HG03159 (cell line): Measurements from ENCODE around the gene PDE3B.
A peak's percentile ranks its signal among the peaks of the same experiment; 100 is the strongest.
"Not testable (repeated sequence)": the region's sequence is repeated elsewhere in the genome, so short reads cannot be mapped to it uniquely, and the experiment has no call there.

Source experiments
- ATAC-seq: cut with Tn5 transposase; IDR thresholded peaks from one replicate; pipeline ENCODE4 v1.9.1; 2021; ENCODE audit warnings: mild to moderate bottlenecking, moderate library complexity; ENCODE audit not compliant: unreplicated experiment

The PDE3B gene

GRCh38 chr11:14643697-14644225 is at the start of gene PDE3B:
TSS of gene PDE3B (plus strand) at chr11:14643804. CDS start at chr11:14644076, 272 bp downstream.
- ATAC-seq: peak; percentile 70

DNA sequence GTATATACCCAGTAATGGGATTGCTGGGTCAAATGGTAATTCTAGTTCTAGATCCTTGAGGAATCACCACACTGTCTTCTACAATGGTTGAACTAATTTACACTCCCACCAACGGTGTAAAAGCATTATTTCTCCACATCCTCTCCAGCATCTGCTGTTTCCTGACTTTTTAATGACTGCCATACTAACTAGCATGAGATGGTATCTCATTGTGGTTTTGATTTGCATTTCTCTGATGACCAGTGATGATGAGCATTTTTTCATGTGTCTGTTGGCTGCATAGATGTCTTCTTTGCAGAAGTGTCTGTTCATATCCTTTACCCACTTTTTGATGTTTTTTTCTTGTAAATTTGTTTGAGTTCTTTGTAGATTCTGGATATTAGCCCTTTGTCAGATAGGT is 48.3 kb upstream of the PDE3B start:
- ATAC-seq: not testable (repeated sequence)

DNA sequence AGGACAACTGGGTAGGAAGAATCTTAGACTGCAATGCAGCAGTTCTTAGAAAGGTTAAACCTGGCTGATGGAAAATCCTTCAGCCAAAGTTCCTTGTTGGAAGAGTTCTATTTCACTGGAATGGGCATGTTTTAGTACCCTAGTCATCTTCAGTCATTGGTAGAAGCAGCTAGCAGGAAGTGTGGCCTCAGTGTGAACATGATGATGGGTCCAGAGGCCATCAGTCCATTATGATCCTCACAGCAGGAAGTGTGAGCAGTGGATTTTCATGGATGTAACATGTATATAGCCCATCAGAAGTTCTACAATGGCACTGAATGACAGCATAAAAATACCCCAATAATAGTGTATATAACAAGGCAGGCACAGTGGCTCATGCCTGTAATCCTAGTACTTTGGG is 35.9 kb upstream of the PDE3B start:
- no peak for ATAC-seq

- ATAC-seq: no peak
These were observed 33.7 kb upstream of the PDE3B start for GRCh38 chr11:14609902-14610301.

DNA sequence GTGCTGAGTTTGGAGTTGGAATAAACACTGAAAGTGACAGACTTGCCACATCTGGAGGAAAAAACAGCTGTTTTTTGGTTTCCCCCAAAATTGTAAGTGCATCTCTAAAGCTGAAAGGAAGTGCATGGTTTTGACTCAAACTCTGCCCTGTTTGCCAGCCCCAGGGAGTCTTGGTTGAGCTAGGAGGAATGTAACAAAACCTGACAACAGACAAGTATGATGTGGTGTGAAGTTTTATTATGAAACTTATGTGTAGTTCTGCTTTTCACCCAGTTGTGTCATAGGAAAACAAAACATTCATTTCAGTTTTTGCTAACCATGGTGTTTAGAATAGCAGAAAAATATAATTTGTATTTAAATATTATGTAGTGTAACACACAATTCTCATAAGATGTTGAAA is 31.7 kb upstream of the PDE3B start:
- no peak for ATAC-seq

GRCh38 chr11:14612694-14613093 is 30.9 kb upstream of the PDE3B start:
- no peak for ATAC-seq

GRCh38 chr11:14614091-14614622 is 29.4 kb upstream of the PDE3B start:
- no peak for ATAC-seq

- no peak for ATAC-seq
These were observed 26.2 kb upstream of the PDE3B start for GRCh38 chr11:14617241-14618027.

GRCh38 chr11:14618060-14618459 is 25.5 kb upstream of the PDE3B start:
- no peak for ATAC-seq

GRCh38 chr11:14619603-14620531 is 23.7 kb upstream of the PDE3B start:
- no peak for ATAC-seq

GRCh38 chr11:14622223-14622954 is 21.2 kb upstream of the PDE3B start:
- ATAC-seq: no peak

DNA sequence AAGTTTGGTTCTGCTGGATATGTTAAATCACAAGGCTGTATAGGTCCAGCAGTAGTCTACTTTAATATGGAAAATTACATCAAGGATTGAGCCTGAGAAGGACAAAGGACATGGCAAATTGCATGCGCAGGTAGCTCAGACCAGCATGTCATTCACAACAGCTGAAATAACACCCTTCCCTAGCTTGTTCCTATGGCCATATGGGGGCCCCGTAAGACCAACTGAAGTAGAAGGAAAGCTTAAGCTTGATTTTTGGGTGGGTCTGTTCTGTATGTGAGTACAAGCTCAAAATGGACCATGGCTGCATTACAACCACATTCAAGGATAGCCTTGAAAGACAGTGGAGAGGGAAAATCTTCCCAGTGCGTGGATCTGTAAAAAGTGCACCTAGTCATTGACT is 20.6 kb upstream of the PDE3B start:
- ATAC-seq: no peak

GRCh38 chr11:14625586-14626205 is 17.9 kb upstream of the PDE3B start:
- peak; percentile 53 for ATAC-seq

GRCh38 chr11:14626650-14627049 is 17.0 kb upstream of the PDE3B start:
- ATAC-seq: no peak

DNA sequence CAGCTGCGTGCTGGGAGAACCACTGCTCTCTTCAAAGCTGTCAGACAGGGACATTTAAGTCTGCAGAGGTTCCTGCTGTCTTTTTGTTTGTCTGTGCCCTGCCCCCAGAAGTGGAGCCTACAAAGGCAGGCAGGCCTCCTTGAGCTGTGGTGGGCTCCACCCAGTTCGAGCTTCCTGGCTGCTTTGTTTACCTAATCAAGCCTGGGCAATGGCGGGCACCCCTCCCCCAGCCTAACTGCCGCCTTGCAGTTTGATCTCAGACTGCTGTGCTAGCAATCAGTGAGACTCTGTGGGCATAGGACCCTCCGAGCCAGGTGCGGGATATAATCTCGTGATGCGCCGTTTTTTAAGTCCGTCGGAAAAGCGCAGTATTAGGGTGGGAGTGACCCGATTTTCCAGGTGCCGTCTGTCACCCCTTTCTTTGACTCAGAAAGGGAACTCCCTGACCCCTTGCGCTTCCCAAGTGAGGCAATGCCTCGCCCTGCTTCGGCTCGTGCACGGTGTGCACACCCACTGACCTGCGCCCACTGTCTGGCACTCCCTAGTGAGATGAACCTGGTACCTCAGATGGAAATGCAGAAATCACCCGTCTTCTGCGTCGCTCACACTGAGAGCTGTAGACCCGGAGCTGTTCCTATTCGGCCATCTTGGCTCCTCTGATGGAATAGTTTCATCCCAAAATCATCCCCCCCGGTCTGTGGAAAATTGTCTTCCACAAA is 9.9 kb upstream of the PDE3B start:
- ATAC-seq: not testable (repeated sequence)

GRCh38 chr11:14634813-14635212 is 8.8 kb upstream of the PDE3B start:
- ATAC-seq: no peak

- no peak for ATAC-seq
These were observed 8.1 kb upstream of the PDE3B start for GRCh38 chr11:14635546-14635945.

GRCh38 chr11:14636119-14636518 is 7.5 kb upstream of the PDE3B start:
- ATAC-seq: peak; percentile 64

GRCh38 chr11:14637868-14638409 is 5.7 kb upstream of the PDE3B start:
- no peak for ATAC-seq
